Measurements from ENCODE around the gene C5orf63. TPM values are rescaled to one million over a fixed set of nuclear protein-coding genes. Genes with fewer than 3 reads are reported as not detected.

The C5orf63 gene
- not detected in 2 replicates for polyA plus RNA-seq
- not detected in 2 replicates for polyA minus RNA-seq

DNA sequence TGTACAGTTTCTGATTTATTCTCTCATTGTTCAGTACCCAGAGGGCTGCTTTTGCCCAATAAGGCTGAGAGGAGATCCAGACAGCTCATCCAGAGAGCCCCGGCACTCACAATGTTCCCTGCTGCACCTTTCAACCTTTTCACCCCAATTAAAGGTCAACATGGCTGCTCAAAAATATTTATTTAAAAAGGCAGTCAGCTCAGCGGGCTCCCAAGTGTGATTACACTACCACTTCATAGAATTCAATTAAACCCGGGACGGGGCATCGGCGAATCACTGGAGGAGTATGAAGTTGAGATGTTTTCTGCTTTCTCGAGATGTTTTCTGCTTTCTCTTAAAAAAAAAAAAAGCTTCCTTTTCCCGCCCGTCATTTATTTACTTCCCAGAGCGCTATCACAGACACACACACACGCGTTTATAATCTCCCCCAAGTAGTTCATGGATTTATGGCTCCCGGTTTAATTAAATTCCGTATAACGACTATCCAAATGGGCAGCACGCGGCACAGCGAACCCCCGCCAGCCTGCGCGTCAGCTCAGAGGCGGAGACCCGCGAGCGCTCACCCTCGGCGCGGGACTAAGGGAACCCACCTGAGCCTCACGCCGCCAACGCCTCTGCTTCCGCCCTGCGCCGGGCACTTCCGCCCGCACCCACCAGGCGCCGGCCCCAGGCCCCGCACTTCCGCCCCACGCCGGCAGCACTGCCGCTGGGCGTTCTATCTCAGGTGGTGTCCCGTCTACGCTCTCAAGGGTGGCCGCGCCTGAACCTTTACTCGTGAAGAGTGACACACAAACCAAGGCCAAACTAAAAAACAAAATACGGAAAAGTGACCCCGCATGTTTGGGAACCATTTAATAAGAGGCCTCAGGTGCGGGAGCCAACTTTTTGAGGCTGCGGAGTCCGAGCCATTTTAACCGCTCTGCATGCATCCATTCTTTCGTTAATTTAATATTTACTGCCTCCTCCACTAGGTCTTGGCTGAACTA is at the start of gene C5orf63:
Gene C5orf63 (minus strand): TSS at position 642 of the 986 bp plus-strand sequence. CDS start 14,507 bp downstream, outside the sequence.
- no peaks in the 10 kb centered on the region for H3K27me3 ChIP-seq (ENCODE audit: insufficient read depth, low read depth, low read length)
- no peaks in the 10 kb centered on the region for H3K9me2 ChIP-seq (ENCODE audit: insufficient read depth, low read length)
- no peak within 1 kb of the TSS for H3K27ac ChIP-seq (ENCODE audit: low read length)
- TF ChIP-seq EP300 (conservative IDR thresholded peaks at IDR 0.05; ENCODE audit: poor library complexity, severe bottlenecking): no peak
- no peak for TF ChIP-seq POLR2AphosphoS5 (IDR thresholded peaks at IDR 0.05)
- TF ChIP-seq, protein P1, sequence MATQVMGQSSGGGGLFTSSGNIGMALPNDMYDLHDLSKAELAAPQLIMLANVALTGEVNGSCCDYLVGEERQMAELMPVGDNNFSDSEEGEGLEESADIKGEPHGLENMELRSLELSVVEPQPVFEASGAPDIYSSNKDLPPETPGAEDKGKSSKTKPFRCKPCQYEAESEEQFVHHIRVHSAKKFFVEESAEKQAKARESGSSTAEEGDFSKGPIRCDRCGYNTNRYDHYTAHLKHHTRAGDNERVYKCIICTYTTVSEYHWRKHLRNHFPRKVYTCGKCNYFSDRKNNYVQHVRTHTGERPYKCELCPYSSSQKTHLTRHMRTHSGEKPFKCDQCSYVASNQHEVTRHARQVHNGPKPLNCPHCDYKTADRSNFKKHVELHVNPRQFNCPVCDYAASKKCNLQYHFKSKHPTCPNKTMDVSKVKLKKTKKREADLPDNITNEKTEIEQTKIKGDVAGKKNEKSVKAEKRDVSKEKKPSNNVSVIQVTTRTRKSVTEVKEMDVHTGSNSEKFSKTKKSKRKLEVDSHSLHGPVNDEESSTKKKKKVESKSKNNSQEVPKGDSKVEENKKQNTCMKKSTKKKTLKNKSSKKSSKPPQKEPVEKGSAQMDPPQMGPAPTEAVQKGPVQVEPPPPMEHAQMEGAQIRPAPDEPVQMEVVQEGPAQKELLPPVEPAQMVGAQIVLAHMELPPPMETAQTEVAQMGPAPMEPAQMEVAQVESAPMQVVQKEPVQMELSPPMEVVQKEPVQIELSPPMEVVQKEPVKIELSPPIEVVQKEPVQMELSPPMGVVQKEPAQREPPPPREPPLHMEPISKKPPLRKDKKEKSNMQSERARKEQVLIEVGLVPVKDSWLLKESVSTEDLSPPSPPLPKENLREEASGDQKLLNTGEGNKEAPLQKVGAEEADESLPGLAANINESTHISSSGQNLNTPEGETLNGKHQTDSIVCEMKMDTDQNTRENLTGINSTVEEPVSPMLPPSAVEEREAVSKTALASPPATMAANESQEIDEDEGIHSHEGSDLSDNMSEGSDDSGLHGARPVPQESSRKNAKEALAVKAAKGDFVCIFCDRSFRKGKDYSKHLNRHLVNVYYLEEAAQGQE (IDR thresholded peaks at IDR 0.05; ENCODE audit: borderline replicate concordance): no peak
- TF ChIP-seq, protein P2, sequence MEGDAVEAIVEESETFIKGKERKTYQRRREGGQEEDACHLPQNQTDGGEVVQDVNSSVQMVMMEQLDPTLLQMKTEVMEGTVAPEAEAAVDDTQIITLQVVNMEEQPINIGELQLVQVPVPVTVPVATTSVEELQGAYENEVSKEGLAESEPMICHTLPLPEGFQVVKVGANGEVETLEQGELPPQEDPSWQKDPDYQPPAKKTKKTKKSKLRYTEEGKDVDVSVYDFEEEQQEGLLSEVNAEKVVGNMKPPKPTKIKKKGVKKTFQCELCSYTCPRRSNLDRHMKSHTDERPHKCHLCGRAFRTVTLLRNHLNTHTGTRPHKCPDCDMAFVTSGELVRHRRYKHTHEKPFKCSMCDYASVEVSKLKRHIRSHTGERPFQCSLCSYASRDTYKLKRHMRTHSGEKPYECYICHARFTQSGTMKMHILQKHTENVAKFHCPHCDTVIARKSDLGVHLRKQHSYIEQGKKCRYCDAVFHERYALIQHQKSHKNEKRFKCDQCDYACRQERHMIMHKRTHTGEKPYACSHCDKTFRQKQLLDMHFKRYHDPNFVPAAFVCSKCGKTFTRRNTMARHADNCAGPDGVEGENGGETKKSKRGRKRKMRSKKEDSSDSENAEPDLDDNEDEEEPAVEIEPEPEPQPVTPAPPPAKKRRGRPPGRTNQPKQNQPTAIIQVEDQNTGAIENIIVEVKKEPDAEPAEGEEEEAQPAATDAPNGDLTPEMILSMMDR (IDR thresholded peaks at IDR 0.05; ENCODE audit: poor library complexity, severe bottlenecking): no peak
- no peak for TF ChIP-seq TAF1 (IDR thresholded peaks at IDR 0.05; ENCODE audit: low read depth)
- TF ChIP-seq RAD21 (conservative IDR thresholded peaks at IDR 0.05): no peak
- TF ChIP-seq EZH2 (IDR thresholded peaks at IDR 0.05; ENCODE audit: borderline replicate concordance, insufficient read depth, low read length, poor library complexity, severe bottlenecking): no peak
- no peak for TF ChIP-seq SMC3 (conservative IDR thresholded peaks at IDR 0.05; ENCODE audit: poor library complexity)
- no peak for TF ChIP-seq MXI1 (conservative IDR thresholded peaks at IDR 0.05; ENCODE audit: poor library complexity, severe bottlenecking)
- no peaks in the 10 kb centered on the region for H4K20me1 ChIP-seq (ENCODE audit: insufficient read depth)
- no peaks in the 10 kb centered on the region for H3F3A ChIP-seq (ENCODE audit: insufficient read depth, low read length, poor library complexity, severe bottlenecking)
- no peaks in the 10 kb centered on the region for H3K9me3 ChIP-seq (ENCODE audit: low read length)
- no peaks in the 10 kb centered on the region for H3K36me3 ChIP-seq (ENCODE audit: insufficient read depth, low read length)
- H3K79me2 ChIP-seq (replicated peaks; ENCODE audit: insufficient read depth, low read length): no peaks in the 10 kb centered on the region
- no peak within 1 kb of the TSS for H3K4me2 ChIP-seq (ENCODE audit: low read length)
- no peak within 1 kb of the TSS for H3K9ac ChIP-seq (ENCODE audit: low read length)
- H3K4me3 ChIP-seq (ENCODE audit: low read length): no peak within 1 kb of the TSS
- no peak within 1 kb of the TSS for H2AFZ ChIP-seq (ENCODE audit: low read depth, low read length)

DNA sequence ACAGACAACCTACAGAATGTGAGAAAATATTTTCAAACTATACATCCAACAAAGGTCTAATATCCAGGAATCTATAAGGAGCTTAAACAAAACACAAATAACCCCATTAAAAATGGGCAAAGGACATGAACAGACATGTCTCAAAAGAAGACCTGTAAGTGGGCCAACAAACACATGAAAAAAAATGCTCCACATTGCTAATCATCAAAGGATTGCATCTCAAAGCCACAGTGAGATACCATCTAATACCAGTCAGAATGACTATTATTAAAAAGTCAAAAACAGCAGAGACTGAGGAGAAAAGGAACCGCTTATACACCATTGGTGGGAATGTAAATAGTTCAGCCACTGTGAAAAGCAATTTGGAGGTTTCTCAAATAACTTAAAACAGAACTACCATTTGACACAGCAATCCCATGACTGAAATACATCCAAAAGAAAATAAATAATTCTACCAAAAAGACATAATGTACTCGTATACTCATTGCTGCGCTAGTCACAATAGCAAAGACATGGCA is 39.1 kb upstream of the C5orf63 start:
- Histone ChIP-seq H2AFZ (ENCODE audit: low read depth, low read length) (no peak overlapping the region), H3K4me3 (ENCODE audit: low read length) (no peak overlapping the region), H3K27me3 (ENCODE audit: insufficient read depth, low read depth, low read length) (no peaks in the 10 kb centered on the region), H3K79me2 (replicated peaks; ENCODE audit: insufficient read depth, low read length) (no peaks in the 10 kb centered on the region), H3K27ac (ENCODE audit: low read length) (no peak overlapping the region), H3K9me2 (ENCODE audit: insufficient read depth, low read length) (no peaks in the 10 kb centered on the region), H3F3A (ENCODE audit: insufficient read depth, low read length, poor library complexity, severe bottlenecking) (no peaks in the 10 kb centered on the region), H3K4me2 (ENCODE audit: low read length) (no peak overlapping the region), H3K9me3 (ENCODE audit: low read length) (no peaks in the 10 kb centered on the region), H4K20me1 (ENCODE audit: insufficient read depth) (no peaks in the 10 kb centered on the region), H3K9ac (ENCODE audit: low read length) (no peak overlapping the region), H3K36me3 (ENCODE audit: insufficient read depth, low read length) (no peaks in the 10 kb centered on the region)
- TF ChIP-seq EZH2 (IDR thresholded peaks at IDR 0.05; ENCODE audit: borderline replicate concordance, insufficient read depth, low read length, poor library complexity, severe bottlenecking) (no peak), EP300 (conservative IDR thresholded peaks at IDR 0.05; ENCODE audit: poor library complexity, severe bottlenecking) (no peak), TAF1 (IDR thresholded peaks at IDR 0.05; ENCODE audit: low read depth) (no peak), POLR2AphosphoS5 (IDR thresholded peaks at IDR 0.05) (no peak), SMC3 (conservative IDR thresholded peaks at IDR 0.05; ENCODE audit: poor library complexity) (no peak), MXI1 (conservative IDR thresholded peaks at IDR 0.05; ENCODE audit: poor library complexity, severe bottlenecking) (no peak), RAD21 (conservative IDR thresholded peaks at IDR 0.05) (no peak)
- TF ChIP-seq, protein P1 (IDR thresholded peaks at IDR 0.05; ENCODE audit: borderline replicate concordance): no peak
- TF ChIP-seq, protein P2 (IDR thresholded peaks at IDR 0.05; ENCODE audit: poor library complexity, severe bottlenecking): no peak
